Ovary (tissue), 9 donors: Measurements from ENCODE around the gene SLC4A3. TPM values are rescaled to one million over a fixed set of nuclear protein-coding genes. Genes with fewer than 3 reads are reported as not detected.

Experiments used
- DNase-seq, 5 donors: peaks; one replicate each; pipeline ENCODE4 v3.0.0-alpha.2; 2019 to 2020
- H3K27ac ChIP-seq, 2 donors: fragments of 200-600 bp; one replicate each; pipeline versions ENCODE4 v1.5.1 to v1.8.0; 2019 to 2022
- H3K27me3 ChIP-seq: fragments of 200-600 bp; one replicate; pipeline ENCODE4 v1.8.0; 2022
- H3K36me3 ChIP-seq: fragments of 200-600 bp; sonication (generic); one replicate; pipeline ENCODE4 v1.5.1; 2019
- H3K4me1 ChIP-seq: one replicate; pipeline ENCODE4 v1.8.1; 2013; ENCODE audit warnings: mild to moderate bottlenecking, moderate library complexity; ENCODE audit not compliant: insufficient read depth
- H3K4me3 ChIP-seq: fragments of 200-600 bp; sonication (generic); one replicate; pipeline ENCODE4 v1.5.1; 2017
- H3K9me3 ChIP-seq, 2 donors: fragments of 200-600 bp in 1 of 2; sonication (generic) in 1 of 2; one replicate each; pipeline versions ENCODE4 v1.5.1 to v1.8.1; 2013 to 2019; ENCODE audit warnings: mild to moderate bottlenecking in 1 of 2, moderate library complexity in 1 of 2
- CTCF ChIP-seq, 3 donors: fragments of 450-650 bp in 2 of 3; fragments of 200-600 bp in 1 of 3; IDR thresholded peaks; one replicate each; pipeline versions ENCODE4 v1.5.1 to v1.8.0; 2016 to 2022; ENCODE audit warnings: antibody characterized with exemption in 3 of 3, mild to moderate bottlenecking in 1 of 3
- EP300 ChIP-seq: sonication (generic); formaldehyde crosslinking; IDR thresholded peaks from one replicate; pipeline ENCODE4 v1.6.1; 2017; ENCODE audit warnings: antibody characterized with exemption
- POLR2A ChIP-seq: fragments of 450-650 bp; IDR thresholded peaks from one replicate; pipeline ENCODE4 v1.6.1; 2017; ENCODE audit warnings: antibody characterized with exemption, mild to moderate bottlenecking, moderate library complexity
- WGBS, 3 donors: extraction: QIAGEN DNeasy Blood & Tissue Kit in 1 of 3; methylation state at CpG; one replicate each; pipeline versions ENCODE4 v1.1.5 to v1.1.7; 2013 to 2017; 5-methylcytosine and 5-hydroxymethylcytosine counted together
- intact Hi-C, 4 donors: fragments of 100-400 bp; cut with DNase I; formaldehyde crosslinking; loops; one replicate each; pipeline versions ENCODE4 v1.11.0 to v1.15.1; 2022 to 2023
- polyA plus RNA-seq, 2 donors: library from polyadenylated mRNA; stranded (reverse); fragments of 200-250 nt in 1 of 2; fragments of 350-450 nt in 1 of 2; fragmentation: Illumina TruSeq in 1 of 2; extraction: RNeasy Lipid Tissue Mini Kit (QIAGEN cat#74804) in 1 of 2; gene quantifications; one replicate each; pipeline ENCODE4 v1.2.3, GENCODE V29; 2013 to 2014
- total RNA-seq, 7 donors: library from RNA; depleted of rRNA in 2 of 7; stranded (reverse); fragments of >200 nt in 2 of 7; fragmentation: NEBNext Ultra II Directional in 3 of 7; extraction: Animal tissue kit (Norgen Biotek cat#: 25700) in 3 of 7; gene quantifications; one replicate each; pipeline versions ENCODE4 v1.1.0 to v1.2.4, GENCODE V29; 2016 to 2023
- donor health status: DM: no; HTN: no; CAD: no; lungs with moderate emphysema.
- donor health status: DM: no; HTN: no; CAD: no.
- donor health status: Bipolar disorder and iron deficiency.
- donor health status: DM: yes; HTN: yes; CAD: no.
- donor health status: DM: no; HTN: no; CAD: no.
- donor health status: DM: yes; HTN: yes; CAD: no.

The SLC4A3 gene
- total and polyA plus RNA-seq, 9 donors, result 5.3 to 232 (median 98.5) TPM

GRCh38 chr2:219675221-219675620 lies 47.8 kb downstream of the SLC4A3 start:
- Histone ChIP-seq H3K27ac (no peak overlapping the region), H3K36me3 (no peaks in the 10 kb centered on the region), H3K4me1 (no peaks in the 10 kb centered on the region), H3K9me3 (no peaks in the 10 kb centered on the region), H3K27me3 (no peaks in the 10 kb centered on the region), H3K4me3 (no peak overlapping the region)
- TF ChIP-seq CTCF (IDR thresholded peaks at IDR 0.05) (no peak), POLR2A (no peak), EP300 (no peak)
- intact Hi-C loops, result no loop called here
- no peak for DNase-seq
- 88 to 91% (median 90%) methylated on average over 4 of the region's 4 CpGs for whole genome bisulfite sequencing, 3 donors

GRCh38 chr2:219676586-219676985 lies 49.2 kb downstream of the SLC4A3 start:
- no peaks in the 10 kb centered on the region for H3K36me3 ChIP-seq
- no peaks in the 10 kb centered on the region for H3K9me3 ChIP-seq
- no peak overlapping the region for H3K27ac ChIP-seq
- no peak for DNase-seq
- intact Hi-C loops, result no loop called here
- H3K4me3 ChIP-seq, result no peak overlapping the region
- 98 to 100% (median 100%) methylated on average over 1 of the region's 1 CpG for WGBS, 3 donors
- H3K4me1 ChIP-seq, result no peaks in the 10 kb centered on the region
- no peaks in the 10 kb centered on the region for H3K27me3 ChIP-seq
- TF ChIP-seq CTCF (IDR thresholded peaks at IDR 0.05) (no peak), POLR2A (no peak), EP300 (no peak)

- no peaks in the 10 kb centered on the region for H3K27me3 ChIP-seq
- H3K27ac ChIP-seq, result no peak overlapping the region
- H3K36me3 ChIP-seq, result no peaks in the 10 kb centered on the region
- H3K4me1 ChIP-seq, result no peaks in the 10 kb centered on the region
- WGBS, 3 donors, result 62 to 99% (median 79%) methylated on average over 3 of the region's 3 CpGs
- H3K4me3 ChIP-seq, result no peak overlapping the region
- H3K9me3 ChIP-seq, result no peaks in the 10 kb centered on the region
- TF ChIP-seq POLR2A (no peak), CTCF (IDR thresholded peaks at IDR 0.05) (no peak), EP300 (no peak)
- intact Hi-C loops, result no loop called here
- peak in 1 of 5 donors; percentile 5 for DNase-seq
Observed at GRCh38 chr2:219679041-219679440, 51.6 kb downstream of the SLC4A3 start.

GRCh38 chr2:219679571-219679970 lies 52.1 kb downstream of the SLC4A3 start:
- TF ChIP-seq POLR2A (no peak), EP300 (no peak), CTCF (IDR thresholded peaks at IDR 0.05) (no peak)
- peak in 1 of 5 donors; percentile 0 for DNase-seq
- Histone ChIP-seq H3K4me3 (no peak overlapping the region), H3K36me3 (no peaks in the 10 kb centered on the region), H3K27me3 (no peaks in the 10 kb centered on the region), H3K27ac (no peak overlapping the region), H3K9me3 (no peaks in the 10 kb centered on the region), H3K4me1 (no peaks in the 10 kb centered on the region)
- WGBS, 3 donors, result 93 to 94% (median 94%) methylated on average over 1 of the region's 1 CpG
- intact Hi-C loops, result no loop called here
